Adipocyte (in vitro differentiated cells): ENCODE results near the gene HOXD3.

Experiments
- DNase-seq: peaks from one replicate; pipeline ENCODE4 v3.0.0-alpha.2; 2015; ENCODE audit warnings: low read depth
- H3K27me3 ChIP-seq: replicated peaks from 2 replicates; pipeline ENCODE4 v1.7.0; 2013; ENCODE audit warnings: mild to moderate bottlenecking, low read length, moderate library complexity; ENCODE audit not compliant: control insufficient read depth, insufficient read depth
- H3K36me3 ChIP-seq: 2 replicates; pipeline ENCODE4 v1.7.0; 2013; ENCODE audit warnings: low read length, mild to moderate bottlenecking, moderate library complexity; ENCODE audit not compliant: control insufficient read depth, insufficient read depth, severe bottlenecking
- H3K4me1 ChIP-seq: 2 replicates; pipeline ENCODE4 v1.7.0; 2013; ENCODE audit warnings: mild to moderate bottlenecking, low read length, moderate library complexity; ENCODE audit not compliant: control insufficient read depth, insufficient read depth
- H3K4me3 ChIP-seq: 2 replicates; pipeline ENCODE4 v1.7.0; 2013; ENCODE audit warnings: mild to moderate bottlenecking, low read length, moderate library complexity
- H3K9ac ChIP-seq: 2 replicates; pipeline ENCODE4 v1.7.0; 2013; ENCODE audit warnings: mild to moderate bottlenecking, low read length, moderate library complexity
- H3K9me3 ChIP-seq: 2 replicates; pipeline ENCODE4 v1.7.0; 2013; ENCODE audit warnings: mild to moderate bottlenecking, low read length, moderate library complexity; ENCODE audit not compliant: control insufficient read depth

Gene HOXD3

DNA sequence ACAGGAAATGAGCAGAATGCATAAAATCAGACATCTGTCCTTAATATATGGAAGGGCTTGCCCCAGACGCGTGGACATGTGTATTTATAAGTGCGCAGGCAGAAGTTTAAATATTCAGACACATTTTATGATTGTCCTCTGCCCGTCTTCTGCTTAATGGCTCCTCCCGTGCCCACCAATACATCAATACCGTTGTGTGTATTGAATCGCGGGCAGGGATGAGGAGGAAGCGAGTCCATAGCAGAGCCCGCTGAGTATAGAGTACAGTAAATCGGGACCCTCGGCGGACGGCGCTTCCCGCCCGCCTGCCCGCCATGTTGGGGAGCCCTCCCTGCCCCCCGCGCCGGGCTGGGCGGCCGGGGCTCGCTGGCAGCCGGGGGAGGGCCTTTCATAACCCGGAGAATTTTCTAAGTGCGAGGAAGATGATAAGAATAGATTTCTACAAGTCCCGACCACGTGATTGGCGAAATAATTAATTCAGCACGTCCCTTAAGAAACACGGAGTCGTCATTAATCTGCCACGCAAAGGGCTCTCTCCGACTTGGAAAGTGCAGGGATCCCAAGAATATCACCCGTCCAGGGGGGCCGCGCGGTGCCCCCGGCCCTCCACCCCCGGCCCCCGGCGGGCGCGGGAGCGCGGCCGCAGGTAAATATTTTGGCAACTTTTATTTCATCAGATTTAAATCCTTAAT, at the start of gene HOXD3:
Gene HOXD3 (plus strand): TSS at position 501 of the 692 bp plus-strand sequence. CDS start 11,808 bp downstream, outside the sequence.
- no peaks in the 10 kb centered on the region for H3K27me3 ChIP-seq
- H3K4me1 ChIP-seq: peaks cover 3% of the 10 kb centered on the region
- H3K9me3 ChIP-seq: no peaks in the 10 kb centered on the region
- H3K4me3 ChIP-seq: peak within 1 kb of the TSS; percentile 74
- peaks cover 17% of the 10 kb centered on the region for H3K36me3 ChIP-seq
- peak within 1 kb of the TSS; percentile 58 for H3K9ac ChIP-seq
- no peak for DNase-seq

- H3K4me3 ChIP-seq: no peak overlapping the region
- no peaks in the 10 kb centered on the region for H3K36me3 ChIP-seq
- H3K9me3 ChIP-seq: no peaks in the 10 kb centered on the region
- peaks cover 15% of the 10 kb centered on the region for H3K4me1 ChIP-seq
- H3K27me3 ChIP-seq: peaks cover 67% of the 10 kb centered on the region
- DNase-seq: no peak
- no peak overlapping the region for H3K9ac ChIP-seq
These were observed 49.4 kb upstream of the HOXD3 start for GRCh38 chr2:176107731-176108181.

DNA sequence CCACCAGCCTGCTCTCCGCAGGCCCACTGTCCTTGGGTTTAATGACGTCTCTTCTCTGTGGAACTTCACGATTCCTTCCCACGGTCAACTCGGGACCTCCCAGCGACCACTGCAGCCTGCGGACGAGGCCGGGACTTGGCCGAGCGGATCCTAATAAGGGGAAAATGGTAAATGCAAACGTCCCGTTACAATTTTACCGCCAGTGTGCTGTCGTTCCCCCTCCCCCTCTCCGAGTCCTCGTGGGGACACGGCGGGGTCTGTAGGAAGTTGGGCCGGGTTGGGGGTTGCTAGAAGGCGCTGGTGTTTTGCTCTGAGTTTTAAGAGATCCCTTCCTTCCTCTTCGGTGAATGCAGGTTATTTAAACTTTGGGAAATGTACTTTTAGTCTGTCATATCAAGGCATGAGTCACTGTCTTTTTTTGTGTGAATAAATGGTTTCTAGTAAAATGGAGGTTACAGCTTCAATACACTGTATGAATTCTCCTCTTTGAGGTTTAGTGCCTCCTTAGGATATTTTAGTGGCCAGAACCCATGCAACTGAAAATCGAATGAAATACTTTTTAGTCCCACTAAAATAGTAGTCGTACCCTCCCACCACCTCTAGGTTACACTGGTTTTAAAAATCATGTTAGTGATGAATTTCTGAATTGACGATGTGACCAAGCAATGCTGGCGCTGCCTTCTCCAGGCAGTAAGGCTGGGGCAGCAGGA, 47.8 kb upstream of the HOXD3 start:
- H3K36me3 ChIP-seq: no peaks in the 10 kb centered on the region
- peaks cover 69% of the 10 kb centered on the region for H3K27me3 ChIP-seq
- no peak overlapping the region for H3K4me3 ChIP-seq
- no peak for DNase-seq
- H3K9me3 ChIP-seq: no peaks in the 10 kb centered on the region
- H3K9ac ChIP-seq: no peak overlapping the region
- peaks cover 6% of the 10 kb centered on the region for H3K4me1 ChIP-seq

DNA sequence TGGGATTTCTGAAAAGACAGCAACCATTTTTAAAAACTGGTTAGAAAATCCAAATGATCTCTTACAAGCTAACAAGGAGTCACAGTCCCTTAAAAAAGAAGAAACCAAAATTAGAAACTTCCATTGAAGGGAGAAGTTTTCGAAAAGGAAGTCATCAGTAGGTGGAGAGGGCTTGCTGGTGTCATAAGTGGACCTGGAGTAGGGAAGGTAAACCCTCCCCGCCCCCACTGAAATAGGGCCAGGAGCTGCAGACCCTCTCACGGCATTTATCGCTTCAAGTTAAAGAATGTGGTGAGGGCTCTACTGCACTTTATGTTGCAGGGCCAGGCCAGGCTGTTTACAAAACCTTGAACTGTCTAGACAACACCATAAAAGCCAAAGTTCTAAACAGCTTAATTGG, 47.2 kb upstream of the HOXD3 start:
- H3K9me3 ChIP-seq: no peaks in the 10 kb centered on the region
- H3K9ac ChIP-seq: no peak overlapping the region
- no peak overlapping the region for H3K4me3 ChIP-seq
- H3K27me3 ChIP-seq: peaks cover 74% of the 10 kb centered on the region
- no peak for DNase-seq
- peaks cover under 1% of the 10 kb centered on the region for H3K4me1 ChIP-seq
- no peaks in the 10 kb centered on the region for H3K36me3 ChIP-seq

GRCh38 chr2:176110415-176111308, 46.4 kb upstream of the HOXD3 start:
- Histone ChIP-seq H3K36me3 (no peaks in the 10 kb centered on the region), H3K27me3 (peaks cover 72% of the 10 kb centered on the region), H3K4me3 (no peak overlapping the region), H3K9ac (no peak overlapping the region), H3K9me3 (no peaks in the 10 kb centered on the region), H3K4me1 (no peaks in the 10 kb centered on the region)
- DNase-seq: no peak

- Histone ChIP-seq H3K36me3 (no peaks in the 10 kb centered on the region), H3K4me1 (no peaks in the 10 kb centered on the region), H3K27me3 (peaks cover 75% of the 10 kb centered on the region), H3K9ac (no peak overlapping the region), H3K4me3 (no peak overlapping the region), H3K9me3 (no peaks in the 10 kb centered on the region)
- peak; percentile 69 for DNase-seq
These were observed 45.8 kb upstream of the HOXD3 start for GRCh38 chr2:176111309-176111663.

DNA sequence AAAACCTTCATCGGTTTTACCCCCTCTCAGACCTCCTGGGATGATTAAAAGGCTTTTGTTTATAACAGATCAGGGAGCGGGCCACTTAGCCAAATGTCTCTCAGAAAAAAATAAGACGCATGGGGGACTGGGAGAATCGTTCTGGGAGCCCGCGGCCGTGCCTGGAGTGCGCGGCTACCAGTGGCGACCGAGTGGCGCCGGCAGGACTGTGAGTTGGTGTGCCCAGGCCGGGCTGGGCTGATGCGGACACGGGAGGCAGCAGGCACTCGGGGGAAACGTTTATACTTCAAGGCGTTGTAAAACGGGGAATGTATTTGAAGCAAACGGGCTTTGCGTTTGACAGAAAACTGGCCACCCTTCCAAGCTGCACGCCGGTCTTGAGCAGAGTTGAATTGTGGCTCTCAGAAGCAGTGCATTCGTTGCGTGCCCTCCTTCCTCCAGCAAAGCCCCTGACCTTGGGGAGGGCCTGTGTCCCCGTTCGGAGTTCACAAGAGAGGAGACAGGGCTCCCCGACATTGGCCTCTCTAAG, 45.2 kb upstream of the HOXD3 start:
- Histone ChIP-seq H3K9me3 (peaks cover 3% of the 10 kb centered on the region), H3K4me1 (no peaks in the 10 kb centered on the region), H3K36me3 (no peaks in the 10 kb centered on the region), H3K4me3 (no peak overlapping the region), H3K9ac (no peak overlapping the region), H3K27me3 (peaks cover 78% of the 10 kb centered on the region)
- DNase-seq: no peak

- H3K27me3 ChIP-seq: peaks cover 82% of the 10 kb centered on the region
- no peak overlapping the region for H3K9ac ChIP-seq
These were observed 44.5 kb upstream of the HOXD3 start for GRCh38 chr2:176112375-176113302.

GRCh38 chr2:176114120-176114929, 42.8 kb upstream of the HOXD3 start:
- no peaks in the 10 kb centered on the region for H3K36me3 ChIP-seq
- H3K4me1 ChIP-seq: peaks cover 5% of the 10 kb centered on the region
- H3K27me3 ChIP-seq: peaks cover 92% of the 10 kb centered on the region
- DNase-seq: no peak
- no peak overlapping the region for H3K4me3 ChIP-seq
- H3K9ac ChIP-seq: no peak overlapping the region
- H3K9me3 ChIP-seq: peaks cover 9% of the 10 kb centered on the region

More at GRCh38 chr2:176112375-176113302, 44.5 kb upstream of the HOXD3 start:
- Histone ChIP-seq H3K4me3 (no peak overlapping the region), H3K4me1 (peaks cover 5% of the 10 kb centered on the region), H3K36me3 (no peaks in the 10 kb centered on the region), H3K9me3 (peaks cover 4% of the 10 kb centered on the region)
- no peak for DNase-seq
